Stimulated activated naive CD8-positive, alpha-beta T cell treated with anti-CD3 and anti-CD28 coated beads, Interleukin-15, amount 100 ng/mL, for 72 hours (primary cell): Measurements from ENCODE around the gene FUT8.

Experiments
- ATAC-seq: fragments of 150-1000 bp; cut with Tn5 transposase; 2 replicates; pipeline ENCODE4 v1.10.0; 2021; ENCODE audit warnings: mild to moderate bottlenecking, moderate library complexity
- DNase-seq, 2 donors: peaks; one replicate each; pipeline ENCODE4 v3.0.0; 2021 to 2022
- H3K27ac Mint-ChIP-seq, 2 donors: one replicate each; pipeline ENCODE4 v1.8.0; 2022; ENCODE audit warnings: mild to moderate bottlenecking in 2 of 2, mixed read lengths in 2 of 2, moderate library complexity in 2 of 2
- H3K27me3 Mint-ChIP-seq: one replicate; pipeline ENCODE4 v1.8.0; 2022; ENCODE audit warnings: mixed read lengths
- H3K4me1 Mint-ChIP-seq: one replicate; pipeline ENCODE4 v1.8.0; 2022; ENCODE audit warnings: mild to moderate bottlenecking, mixed read lengths
- H3K4me3 Mint-ChIP-seq, 2 donors: one replicate each; pipeline ENCODE4 v1.8.0; 2022; ENCODE audit warnings: mild to moderate bottlenecking in 2 of 2, mixed read lengths in 2 of 2, moderate library complexity in 1 of 2
- H3K9me3 Mint-ChIP-seq, 2 donors: one replicate each; pipeline ENCODE4 v1.8.0; 2022; ENCODE audit warnings: mixed read lengths in 2 of 2

The FUT8 gene

GRCh38 chr14:65731933-65732506 is 319.5 kb downstream of the FUT8 start:
- H3K9me3 Mint-ChIP-seq: peaks cover 0 to 12% of the 10 kb centered on the region in 2 donors
- no peaks in the 10 kb centered on the region for H3K27me3 Mint-ChIP-seq
- ATAC-seq: peak; percentile 100
- peak overlapping the region in 1 of 2 donors; percentile 3 for H3K27ac Mint-ChIP-seq
- peak; percentile 16 to 17 for DNase-seq
- H3K4me1 Mint-ChIP-seq: peaks cover 12% of the 10 kb centered on the region
- peak overlapping the region in 1 of 2 donors; percentile 51 for H3K4me3 Mint-ChIP-seq

DNA sequence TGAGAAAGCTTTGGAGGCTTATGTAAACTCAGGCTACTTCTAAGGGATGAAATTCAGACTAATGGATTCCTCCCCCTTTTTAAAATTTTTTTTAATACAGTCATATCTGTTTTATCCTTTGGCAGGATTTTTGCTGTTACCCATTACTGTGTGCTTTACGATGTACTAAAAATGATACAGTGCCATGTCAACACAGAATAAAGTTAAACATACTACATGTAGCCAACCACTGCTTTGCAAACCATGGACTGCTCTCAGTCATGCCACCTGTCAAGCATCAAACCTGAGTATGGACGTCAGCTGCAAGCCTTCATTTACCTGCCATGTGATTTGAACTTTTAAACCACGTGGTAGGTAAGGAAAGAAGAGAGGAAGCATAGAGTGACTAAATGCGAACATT is 325.8 kb downstream of the FUT8 start:
- H3K9me3 Mint-ChIP-seq: no peaks in the 10 kb centered on the region
- ATAC-seq (no peak), DNase-seq (no peak)
- H3K4me3 Mint-ChIP-seq: no peak overlapping the region
- no peak overlapping the region for H3K27ac Mint-ChIP-seq
- H3K4me1 Mint-ChIP-seq: no peaks in the 10 kb centered on the region
- no peaks in the 10 kb centered on the region for H3K27me3 Mint-ChIP-seq

GRCh38 chr14:65745396-65746190 is 333.1 kb downstream of the FUT8 start:
- Mint-ChIP-seq H3K4me3 (no peak overlapping the region), H3K9me3 (no peaks in the 10 kb centered on the region), H3K27ac (no peak overlapping the region), H3K4me1 (peaks cover 2% of the 10 kb centered on the region), H3K27me3 (no peaks in the 10 kb centered on the region)
- no peak for DNase-seq
- ATAC-seq: no peak

DNA sequence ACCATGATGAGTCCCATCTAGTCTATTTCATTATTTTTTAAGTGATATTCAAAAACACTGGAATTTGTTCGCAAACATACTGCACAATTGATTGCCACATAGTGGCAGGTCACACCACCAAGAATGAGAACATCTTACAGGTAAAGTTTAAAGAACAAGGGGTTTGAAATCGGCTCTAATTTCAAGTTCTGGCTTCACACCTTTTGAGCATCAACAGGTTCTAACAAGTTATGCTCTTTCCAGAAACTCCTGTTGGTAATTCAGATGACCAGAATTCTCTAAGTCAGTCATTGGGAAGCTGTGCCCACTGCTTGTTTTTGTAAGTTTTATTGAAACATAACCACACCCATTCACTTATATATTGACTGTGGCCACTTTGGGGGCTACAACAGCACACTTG is 336.3 kb downstream of the FUT8 start:
- Mint-ChIP-seq H3K27me3 (no peaks in the 10 kb centered on the region), H3K27ac (no peak overlapping the region), H3K4me1 (peaks cover 9% of the 10 kb centered on the region), H3K9me3 (no peaks in the 10 kb centered on the region), H3K4me3 (no peak overlapping the region)
- DNase-seq (no peak), ATAC-seq (no peak)

DNA sequence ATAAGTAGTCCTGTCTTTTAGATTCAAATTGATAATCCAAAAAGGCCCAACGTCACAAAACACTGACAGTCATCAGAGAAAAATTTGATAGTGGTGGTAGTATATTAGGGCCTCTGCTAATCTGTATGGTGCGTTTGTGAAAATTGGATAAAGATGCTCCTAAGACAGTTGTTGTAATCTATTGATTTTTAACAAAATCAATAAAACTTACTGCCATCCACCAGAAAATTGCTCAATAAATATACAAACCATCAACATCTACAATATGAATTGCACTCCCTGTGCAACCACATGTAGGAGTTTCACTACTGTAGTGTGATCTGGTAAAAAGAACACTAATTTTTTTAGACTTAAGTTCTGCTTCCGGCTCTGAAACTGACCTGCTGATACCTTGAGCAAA is 336.8 kb downstream of the FUT8 start:
- Mint-ChIP-seq H3K4me3 (no peak overlapping the region), H3K4me1 (peaks cover 9% of the 10 kb centered on the region), H3K27ac (no peak overlapping the region), H3K27me3 (no peaks in the 10 kb centered on the region), H3K9me3 (no peaks in the 10 kb centered on the region)
- ATAC-seq: no peak
- DNase-seq: no peak

GRCh38 chr14:65750906-65751305 is 338.4 kb downstream of the FUT8 start:
- no peak overlapping the region for H3K27ac Mint-ChIP-seq
- H3K4me1 Mint-ChIP-seq: peaks cover 9% of the 10 kb centered on the region
- H3K4me3 Mint-ChIP-seq: no peak overlapping the region
- no peaks in the 10 kb centered on the region for H3K27me3 Mint-ChIP-seq
- no peak for DNase-seq
- H3K9me3 Mint-ChIP-seq: no peaks in the 10 kb centered on the region
- no peak for ATAC-seq

- no peak overlapping the region for H3K4me3 Mint-ChIP-seq
- DNase-seq: no peak
- H3K9me3 Mint-ChIP-seq: no peaks in the 10 kb centered on the region
- H3K27ac Mint-ChIP-seq: no peak overlapping the region
- no peaks in the 10 kb centered on the region for H3K27me3 Mint-ChIP-seq
- no peak for ATAC-seq
- H3K4me1 Mint-ChIP-seq: peaks cover 9% of the 10 kb centered on the region
These were observed 339.0 kb downstream of the FUT8 start for GRCh38 chr14:65751510-65751909.

DNA sequence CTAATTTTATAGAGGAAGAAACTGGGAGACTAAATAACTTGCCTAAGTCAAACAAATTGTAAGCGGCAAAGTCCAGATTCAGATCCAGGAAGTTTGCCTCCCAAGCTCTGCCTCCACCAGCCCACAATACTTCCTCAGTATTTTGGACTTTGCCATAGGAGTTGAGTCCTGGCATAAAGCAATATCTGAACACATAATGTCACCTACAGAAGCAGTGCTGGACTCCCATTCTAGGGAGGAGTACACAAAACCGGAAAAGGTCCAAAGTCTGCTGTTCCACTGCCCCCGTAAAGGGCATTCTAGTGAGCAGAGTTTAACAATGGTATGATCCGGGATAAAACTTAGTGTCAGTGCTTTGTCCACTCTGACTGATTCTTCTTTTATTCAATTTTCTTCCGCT is 340.5 kb downstream of the FUT8 start:
- Mint-ChIP-seq H3K4me1 (peaks cover 9% of the 10 kb centered on the region), H3K27ac (no peak overlapping the region), H3K4me3 (no peak overlapping the region), H3K9me3 (no peaks in the 10 kb centered on the region), H3K27me3 (no peaks in the 10 kb centered on the region)
- ATAC-seq: no peak
- no peak for DNase-seq

DNA sequence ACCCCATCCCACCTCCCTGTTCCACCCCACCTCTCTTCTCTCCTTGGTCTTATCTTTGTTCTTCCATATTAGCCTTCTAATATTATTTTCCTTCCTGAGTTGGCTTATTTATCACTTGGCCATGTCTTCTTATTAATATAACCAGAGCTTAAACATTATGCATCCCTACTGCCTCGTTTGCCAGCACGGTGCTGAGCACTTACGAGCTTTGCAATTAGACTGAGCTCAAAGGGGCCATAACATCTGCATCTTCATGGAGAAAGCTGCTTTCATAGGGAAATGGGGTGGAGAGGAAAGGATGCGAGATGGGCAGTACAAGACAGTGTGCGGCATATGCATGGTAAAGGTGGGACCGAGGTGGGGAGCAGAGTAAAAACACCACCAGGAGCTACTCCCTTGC is 342.8 kb downstream of the FUT8 start:
- H3K4me1 Mint-ChIP-seq: peaks cover 9% of the 10 kb centered on the region
- no peak overlapping the region for H3K4me3 Mint-ChIP-seq
- no peak for DNase-seq
- peaks cover 0 to 9% of the 10 kb centered on the region in 2 donors for H3K9me3 Mint-ChIP-seq
- H3K27ac Mint-ChIP-seq: no peak overlapping the region
- ATAC-seq: no peak
- H3K27me3 Mint-ChIP-seq: no peaks in the 10 kb centered on the region

GRCh38 chr14:65756880-65757279 is 344.4 kb downstream of the FUT8 start:
- Mint-ChIP-seq H3K9me3 (peaks cover 0 to 10% of the 10 kb centered on the region in 2 donors), H3K4me1 (no peaks in the 10 kb centered on the region), H3K4me3 (no peak overlapping the region), H3K27ac (no peak overlapping the region), H3K27me3 (no peaks in the 10 kb centered on the region)
- ATAC-seq (no peak), DNase-seq (no peak)

DNA sequence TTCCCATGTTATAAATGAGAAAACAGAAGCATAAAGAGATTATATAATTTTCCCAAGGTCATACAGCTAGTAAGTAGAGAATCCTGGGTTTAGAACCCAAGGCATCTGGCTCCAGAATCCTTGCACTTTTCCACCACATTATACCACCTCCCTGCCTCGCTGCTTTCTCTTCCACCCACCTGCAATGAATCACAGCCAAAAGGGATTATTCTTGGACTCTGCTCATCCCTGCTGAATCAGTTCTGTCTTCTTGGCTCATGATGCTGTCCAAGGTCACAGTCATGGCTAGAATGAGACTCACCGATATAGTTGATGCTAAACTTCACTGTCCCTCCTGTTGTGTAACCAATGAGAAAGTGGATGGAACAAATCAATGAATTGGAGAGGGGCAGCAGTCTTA is 356.6 kb downstream of the FUT8 start:
- Mint-ChIP-seq H3K4me3 (no peak overlapping the region), H3K9me3 (peaks cover 5 to 7% of the 10 kb centered on the region in 2 donors), H3K27ac (no peak overlapping the region), H3K4me1 (no peaks in the 10 kb centered on the region), H3K27me3 (no peaks in the 10 kb centered on the region)
- ATAC-seq: no peak
- DNase-seq: no peak

DNA sequence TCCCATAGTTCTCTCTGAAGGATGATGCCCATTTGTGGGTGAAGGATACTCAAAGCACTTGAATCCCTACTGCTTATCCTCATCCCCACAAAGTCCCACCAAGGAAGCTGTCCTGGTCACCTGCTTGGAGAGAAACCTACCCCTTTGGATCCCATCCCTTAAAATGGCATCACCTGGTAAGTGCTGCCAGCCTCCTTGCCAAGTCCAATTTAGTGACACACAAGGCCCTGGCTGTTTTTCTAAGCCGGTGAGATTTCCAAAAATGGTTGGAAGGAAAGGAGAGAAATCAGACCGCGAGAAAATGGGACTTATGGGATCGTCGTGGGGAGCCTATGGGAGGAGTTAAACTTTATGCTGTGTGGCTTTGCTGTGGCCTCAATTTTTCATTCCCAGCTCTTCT is 358.2 kb downstream of the FUT8 start:
- H3K27ac Mint-ChIP-seq: no peak overlapping the region
- no peak for DNase-seq
- no peak for ATAC-seq
- no peaks in the 10 kb centered on the region for H3K27me3 Mint-ChIP-seq
- no peak overlapping the region for H3K4me3 Mint-ChIP-seq
- H3K9me3 Mint-ChIP-seq: peaks cover 5 to 7% of the 10 kb centered on the region in 2 donors
- H3K4me1 Mint-ChIP-seq: no peaks in the 10 kb centered on the region

DNA sequence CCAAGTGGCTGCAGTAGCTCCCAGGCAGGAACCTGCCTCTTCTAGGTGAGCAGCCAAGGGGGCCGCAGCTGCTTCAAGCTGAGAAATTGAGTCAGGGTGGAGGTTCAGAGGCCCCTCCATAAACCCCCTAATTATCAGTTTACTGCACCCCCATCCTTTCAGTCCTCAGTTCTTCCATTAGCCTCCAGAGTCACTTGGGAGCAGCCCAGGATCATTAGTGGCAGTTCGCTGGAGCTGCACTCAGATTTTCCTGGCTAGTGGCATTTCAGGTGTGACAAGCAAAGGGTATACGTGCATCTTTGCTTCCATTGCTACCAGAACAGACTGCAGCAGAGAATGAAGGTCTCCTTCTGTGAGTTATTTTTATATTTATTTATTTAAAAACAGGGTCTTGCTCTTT is 358.7 kb downstream of the FUT8 start:
- Mint-ChIP-seq H3K9me3 (peaks cover 5 to 7% of the 10 kb centered on the region in 2 donors), H3K4me1 (no peaks in the 10 kb centered on the region), H3K4me3 (no peak overlapping the region), H3K27ac (no peak overlapping the region), H3K27me3 (no peaks in the 10 kb centered on the region)
- ATAC-seq (no peak), DNase-seq (no peak)

DNA sequence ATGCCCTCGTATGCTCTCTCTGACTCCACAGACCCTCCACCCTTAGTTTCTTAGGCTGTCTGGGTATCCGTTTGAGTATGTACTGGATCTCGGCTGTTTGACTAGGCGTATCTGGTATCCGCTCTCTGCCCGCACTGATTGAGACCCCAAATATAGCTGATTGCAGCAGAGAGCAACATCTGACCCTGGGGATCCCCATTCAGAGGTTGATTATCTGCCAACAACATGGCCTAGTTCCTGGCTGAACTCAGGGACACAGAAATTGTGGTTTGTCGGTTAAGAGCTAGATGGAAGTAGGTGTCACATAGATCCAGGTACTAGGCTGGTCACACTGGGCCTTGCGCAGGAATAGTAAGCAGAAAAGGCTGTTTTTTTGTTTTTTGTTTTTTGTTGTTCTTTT is 359.9 kb downstream of the FUT8 start:
- no peak overlapping the region for H3K27ac Mint-ChIP-seq
- no peaks in the 10 kb centered on the region for H3K27me3 Mint-ChIP-seq
- no peak overlapping the region for H3K4me3 Mint-ChIP-seq
- no peak for ATAC-seq
- no peak for DNase-seq
- peaks cover 5 to 7% of the 10 kb centered on the region in 2 donors for H3K9me3 Mint-ChIP-seq
- H3K4me1 Mint-ChIP-seq: no peaks in the 10 kb centered on the region

DNA sequence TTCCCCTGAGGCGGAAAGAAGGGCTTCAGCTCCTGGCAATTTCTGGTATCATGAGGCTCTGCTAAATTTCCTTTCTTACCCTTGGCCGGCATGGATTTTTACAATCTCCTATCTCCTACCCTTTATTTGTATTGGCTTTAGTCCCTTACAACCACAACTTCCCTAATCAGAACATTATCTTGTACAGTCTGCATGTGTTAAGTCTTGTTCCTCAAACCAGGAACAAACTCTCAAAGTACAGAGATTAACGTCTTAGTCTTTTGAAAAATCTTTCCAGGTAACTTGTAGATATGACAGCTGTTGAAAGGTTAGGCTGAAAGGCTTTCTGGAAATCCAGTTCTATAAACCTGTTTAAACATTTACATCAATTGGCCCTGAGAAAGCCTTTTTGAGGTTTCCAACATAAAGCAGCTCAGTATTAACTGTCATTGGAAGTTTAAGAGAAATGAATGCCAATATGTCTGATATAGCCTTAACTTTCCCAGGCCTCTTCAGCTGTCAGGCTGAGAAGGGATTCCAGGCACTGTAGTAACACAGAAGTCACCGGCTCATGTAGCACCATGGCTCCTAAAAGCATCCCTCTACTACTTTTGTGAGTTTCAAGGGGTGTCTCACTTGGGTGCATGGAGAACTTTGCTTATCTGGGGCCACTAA is 360.5 kb downstream of the FUT8 start:
- DNase-seq (no peak), ATAC-seq (no peak)
- no peak overlapping the region for H3K27ac Mint-ChIP-seq
- no peaks in the 10 kb centered on the region for H3K27me3 Mint-ChIP-seq
- H3K4me1 Mint-ChIP-seq: no peaks in the 10 kb centered on the region
- H3K9me3 Mint-ChIP-seq: peaks cover 4 to 7% of the 10 kb centered on the region in 2 donors
- no peak overlapping the region for H3K4me3 Mint-ChIP-seq

- Mint-ChIP-seq H3K27ac (no peak overlapping the region), H3K4me3 (no peak overlapping the region)
- ATAC-seq: no peak
These were observed 361.5 kb downstream of the FUT8 start for GRCh38 chr14:65774041-65774440.

More at GRCh38 chr14:65774041-65774440, 361.5 kb downstream of the FUT8 start:
- Mint-ChIP-seq H3K9me3 (peaks cover 0 to 5% of the 10 kb centered on the region in 2 donors), H3K4me1 (no peaks in the 10 kb centered on the region), H3K27me3 (no peaks in the 10 kb centered on the region)
- no peak for DNase-seq
